Adipose tissue (tissue), 3 donors: ENCODE measurements around the gene SLC43A2. TPM values are rescaled to one million over a fixed set of nuclear protein-coding genes. Genes with fewer than 3 reads are reported as not detected.

ENCODE experiments used
- H3K27ac ChIP-seq: one replicate; pipeline ENCODE4 v1.5.1; 2013; ENCODE audit warnings: low read depth, low read length
- WGBS, 3 donors: extraction: QIAGEN DNeasy Blood & Tissue Kit; methylation state at CpG; one replicate each; pipeline ENCODE4 v1.1.7; 2013; 5-methylcytosine and 5-hydroxymethylcytosine counted together
- polyA plus RNA-seq, 3 donors: library from polyadenylated mRNA; stranded (reverse); fragments of 200-250 nt; gene quantifications; one replicate each; pipeline ENCODE4 v1.2.3, GENCODE V29; 2013
- donor health status: healthy with polysubstance abuse.
- donor health status: Bipolar disorder and iron deficiency.
- donor health status: healthy.

SLC43A2 gene
- polyA plus RNA-seq, 3 donors: 5.7 to 17.0 (median 8.8) TPM

GRCh38 chr17:1645207-1646171 lies 16.9 kb upstream of the SLC43A2 start, which contains the start of gene SCARF1:
Gene SCARF1 (minus strand): TSS chr17:1645732. CDS start chr17:1645697, 35 bp downstream.
- 37 to 73% (median 42%) methylated on average over 25 of the region's 25 CpGs for WGBS, 3 donors
- H3K27ac ChIP-seq: no peak within 1 kb of the TSS

DNA sequence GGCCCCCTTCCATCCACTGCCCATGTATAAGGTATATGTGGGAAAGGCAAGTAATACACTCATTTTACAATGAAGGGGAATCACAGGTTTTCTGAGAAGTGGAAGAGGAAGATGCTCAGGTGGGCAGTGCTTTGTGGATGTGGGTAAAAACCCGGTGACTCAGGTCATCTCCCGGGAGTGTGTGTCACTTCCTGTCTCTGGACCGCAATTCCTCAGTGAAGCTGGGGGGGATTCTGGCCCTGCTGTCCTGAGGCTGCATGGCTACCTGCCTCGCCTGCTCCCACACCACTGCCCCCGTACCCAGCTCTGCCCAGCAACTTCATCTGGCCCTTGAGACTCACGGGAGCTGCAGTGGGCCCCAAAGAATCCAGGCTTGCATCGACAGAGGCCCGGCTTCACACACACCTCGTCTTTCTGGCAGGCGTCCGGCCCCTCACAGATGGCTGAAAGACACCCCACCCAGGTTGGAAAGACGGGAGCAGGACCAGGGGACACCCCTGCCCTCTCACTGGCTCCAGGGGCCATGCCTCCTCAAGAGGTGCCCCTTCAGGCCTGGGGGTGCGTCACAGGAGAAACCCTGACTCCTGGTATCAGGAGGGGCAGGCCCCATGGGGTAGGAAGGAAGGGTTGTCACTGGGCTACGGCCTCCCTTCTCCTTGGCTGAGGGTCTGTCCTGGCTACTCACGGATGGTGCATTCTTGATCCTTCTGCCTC lies 16.0 kb upstream of the SLC43A2 start:
- 36 to 79% (median 41%) methylated on average over 15 of the region's 15 CpGs for WGBS, 3 donors
- no peak overlapping the region for H3K27ac ChIP-seq

DNA sequence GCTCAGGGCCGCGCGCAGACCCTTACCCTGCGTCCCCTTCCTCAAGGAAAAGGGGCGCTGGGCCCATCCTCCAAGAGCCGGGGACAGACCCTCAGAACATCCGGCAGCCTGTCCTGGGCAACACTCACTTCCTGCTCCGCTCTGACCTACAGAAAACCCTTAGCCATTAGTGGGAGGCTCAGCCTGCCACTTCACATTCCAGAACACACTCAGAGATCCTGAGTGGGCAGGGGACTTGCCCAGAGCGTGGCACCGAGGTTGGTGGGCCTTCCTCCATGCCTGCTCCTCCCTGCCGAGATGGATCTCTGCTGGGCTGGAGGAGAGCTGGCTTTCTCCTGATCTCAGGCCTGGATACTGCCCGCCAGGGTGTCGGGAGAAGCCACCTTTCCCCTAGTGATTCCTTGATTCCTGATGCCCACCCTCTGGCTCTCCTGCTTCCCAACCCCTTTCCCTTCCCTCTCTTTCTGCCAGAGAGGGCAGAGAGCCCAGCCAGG lies 15.4 kb upstream of the SLC43A2 start:
- no peak overlapping the region for H3K27ac ChIP-seq
- 22 to 42% (median 24%) methylated on average over 9 to 13 of the region's 13 CpGs for WGBS, 3 donors

GRCh38 chr17:1643293-1643998 lies 14.8 kb upstream of the SLC43A2 start:
- H3K27ac ChIP-seq: no peak overlapping the region
- WGBS, 3 donors: 1 to 2% (median 1%) methylated on average over 53 to 84 of the region's 90 CpGs

DNA sequence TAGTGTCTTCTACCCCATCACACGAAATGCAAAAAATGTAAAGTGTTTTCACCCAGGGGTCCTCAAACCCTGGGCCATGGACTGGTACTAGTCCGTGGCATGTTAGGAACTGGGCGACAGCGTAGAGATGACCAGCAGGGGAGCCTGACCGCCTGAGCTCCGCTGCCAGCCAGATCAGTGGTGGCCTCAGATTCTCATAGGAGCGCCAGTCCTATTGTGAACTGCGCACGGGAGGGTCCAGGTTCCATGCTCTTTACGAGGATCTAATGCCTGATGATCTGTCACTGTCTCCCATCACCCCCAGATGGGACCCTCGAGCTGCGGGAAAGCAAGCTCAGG lies 12.4 kb upstream of the SLC43A2 start:
- WGBS, 3 donors: 81 to 91% (median 87%) methylated on average over 12 of the region's 12 CpGs
- no peak overlapping the region for H3K27ac ChIP-seq

DNA sequence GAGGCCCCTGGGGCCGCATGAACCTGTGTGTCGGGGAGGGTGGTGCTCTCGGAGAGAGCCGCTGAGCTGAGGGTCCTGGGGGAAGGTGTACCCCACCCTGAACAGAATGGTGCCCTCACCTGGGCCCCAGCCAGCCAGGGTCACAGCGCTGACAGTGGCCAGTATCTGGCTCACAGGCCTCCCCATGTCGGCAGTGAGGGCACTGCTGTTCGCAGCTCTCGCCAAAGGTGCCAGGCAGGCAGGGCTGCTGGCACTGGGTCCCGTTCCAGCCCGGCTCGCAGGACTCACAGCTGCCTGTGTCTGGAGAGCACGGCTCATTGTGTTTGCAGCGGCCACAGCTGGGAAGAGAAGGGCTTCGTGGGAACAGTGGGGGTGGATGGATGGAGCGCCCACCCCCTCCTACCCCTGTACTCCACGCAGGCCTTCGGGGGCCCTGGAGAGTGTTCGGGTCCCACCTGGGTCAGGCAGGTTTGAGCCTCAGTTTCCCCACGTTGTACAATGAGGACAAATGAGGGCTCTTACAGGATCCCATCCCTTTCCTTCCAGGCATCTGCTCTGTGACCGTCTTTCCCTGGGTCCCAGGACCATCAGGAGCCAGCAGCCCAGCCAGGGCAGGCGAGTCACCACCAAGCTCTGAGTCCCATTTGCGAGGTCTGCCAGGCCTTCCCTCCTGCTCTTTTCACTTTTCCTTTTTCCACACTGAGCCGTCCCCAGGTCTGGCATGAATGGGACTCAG lies 11.9 kb upstream of the SLC43A2 start:
- 58 to 87% (median 77%) methylated on average over 20 to 23 of the region's 23 CpGs for WGBS, 3 donors
- H3K27ac ChIP-seq: no peak overlapping the region

DNA sequence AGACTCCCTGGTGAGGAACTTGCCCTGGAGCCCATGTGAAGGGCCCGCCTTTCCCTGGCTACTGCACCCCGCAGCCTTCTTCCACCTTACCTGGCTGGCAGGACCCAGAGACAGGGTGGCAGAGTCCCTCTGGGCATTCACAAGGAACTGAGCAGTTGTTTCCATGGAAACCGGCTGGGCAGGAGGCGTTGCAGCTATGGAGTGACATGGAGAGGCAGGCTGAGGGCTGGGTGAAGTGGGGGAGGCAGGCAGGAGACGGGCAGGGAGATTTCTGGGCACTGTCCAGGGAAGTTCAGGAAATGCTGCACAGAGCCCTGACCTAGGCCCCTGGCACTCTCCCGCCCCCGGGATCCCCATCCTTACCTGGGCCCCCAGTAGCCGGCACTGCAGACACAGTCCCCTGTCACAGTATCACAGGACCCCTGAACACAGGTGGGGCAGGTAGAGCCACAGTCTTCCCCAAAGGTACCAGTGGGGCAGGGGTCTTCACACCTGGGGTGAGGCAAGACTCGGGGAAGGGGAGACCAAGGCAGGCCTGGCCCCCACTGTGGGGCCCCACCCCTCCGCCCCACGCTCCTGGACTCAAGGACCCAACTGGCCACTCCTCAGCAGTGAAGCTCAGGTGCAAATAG lies 11.0 kb upstream of the SLC43A2 start:
- WGBS, 3 donors: 57 to 81% (median 72%) methylated on average over 11 of the region's 11 CpGs
- no peak overlapping the region for H3K27ac ChIP-seq

GRCh38 chr17:1638624-1639300 lies 10.1 kb upstream of the SLC43A2 start:
- H3K27ac ChIP-seq: no peak overlapping the region
- WGBS, 3 donors: 76 to 82% (median 80%) methylated on average over 15 to 19 of the region's 19 CpGs

DNA sequence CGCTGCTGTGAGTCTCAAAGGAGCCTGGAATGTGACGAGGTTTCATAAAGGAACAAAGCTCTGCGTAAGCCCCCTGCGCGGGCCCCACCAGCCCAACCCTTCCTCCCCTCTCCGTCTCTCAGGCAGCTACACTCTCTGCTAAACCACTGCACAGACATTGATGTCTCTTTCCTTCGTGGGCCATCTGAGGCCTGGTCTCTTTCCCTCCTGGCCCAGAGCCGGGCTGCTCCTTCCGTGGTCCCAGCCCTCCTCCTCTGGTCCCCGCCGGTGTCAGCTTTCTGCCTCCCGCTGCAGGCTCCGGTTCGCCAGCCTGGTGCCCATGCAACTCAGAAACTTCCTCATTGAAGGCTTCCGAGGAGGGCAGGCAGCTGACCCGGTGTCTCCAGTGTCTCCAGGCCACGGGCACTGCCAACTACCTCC lies 9.5 kb upstream of the SLC43A2 start:
- no peak overlapping the region for H3K27ac ChIP-seq
- 63 to 77% (median 72%) methylated on average over 17 of the region's 17 CpGs for WGBS, 3 donors

GRCh38 chr17:1636732-1637285 lies 8.2 kb upstream of the SLC43A2 start:
- no peak overlapping the region for H3K27ac ChIP-seq
- 85 to 89% (median 88%) methylated on average over 15 of the region's 15 CpGs for WGBS, 3 donors

DNA sequence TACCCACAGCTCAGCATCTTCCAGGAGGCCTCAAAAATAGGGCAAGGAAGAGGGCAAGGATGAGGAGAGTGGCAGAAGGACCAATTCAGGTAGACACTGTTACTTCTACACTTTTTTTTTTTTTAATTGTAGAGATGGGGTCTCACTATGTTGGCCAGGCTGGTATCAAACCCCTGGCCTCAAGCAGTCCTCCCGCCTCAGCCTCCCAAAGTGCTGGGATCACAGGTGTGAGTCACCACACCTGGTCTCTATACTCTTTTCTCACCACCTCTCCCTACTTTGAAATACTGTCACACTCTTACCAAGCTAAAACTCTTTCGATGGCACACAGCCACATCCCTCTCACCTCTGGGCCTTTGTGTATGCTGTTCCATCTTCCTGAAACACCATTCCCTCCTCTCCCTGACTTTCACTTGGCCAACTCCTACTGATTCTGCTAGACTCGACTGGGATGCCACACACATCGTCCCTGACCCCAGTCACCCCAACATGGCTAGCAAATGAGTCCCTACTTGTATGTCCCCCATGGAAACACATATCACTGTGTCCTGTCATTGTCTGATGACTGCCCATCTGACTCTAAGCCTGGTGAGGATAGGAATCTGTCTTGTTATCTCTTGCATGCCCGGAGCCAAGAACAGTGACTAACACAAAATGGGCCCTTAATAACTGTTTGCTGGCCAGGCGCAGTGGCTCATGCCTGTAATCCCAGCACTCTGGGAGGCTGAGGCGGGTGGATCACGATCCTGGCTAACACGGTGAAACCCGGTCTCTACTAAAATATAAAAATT lies 7.2 kb upstream of the SLC43A2 start:
- H3K27ac ChIP-seq: no peak overlapping the region
- WGBS, 3 donors: 88 to 93% (median 92%) methylated on average over 10 of the region's 10 CpGs

DNA sequence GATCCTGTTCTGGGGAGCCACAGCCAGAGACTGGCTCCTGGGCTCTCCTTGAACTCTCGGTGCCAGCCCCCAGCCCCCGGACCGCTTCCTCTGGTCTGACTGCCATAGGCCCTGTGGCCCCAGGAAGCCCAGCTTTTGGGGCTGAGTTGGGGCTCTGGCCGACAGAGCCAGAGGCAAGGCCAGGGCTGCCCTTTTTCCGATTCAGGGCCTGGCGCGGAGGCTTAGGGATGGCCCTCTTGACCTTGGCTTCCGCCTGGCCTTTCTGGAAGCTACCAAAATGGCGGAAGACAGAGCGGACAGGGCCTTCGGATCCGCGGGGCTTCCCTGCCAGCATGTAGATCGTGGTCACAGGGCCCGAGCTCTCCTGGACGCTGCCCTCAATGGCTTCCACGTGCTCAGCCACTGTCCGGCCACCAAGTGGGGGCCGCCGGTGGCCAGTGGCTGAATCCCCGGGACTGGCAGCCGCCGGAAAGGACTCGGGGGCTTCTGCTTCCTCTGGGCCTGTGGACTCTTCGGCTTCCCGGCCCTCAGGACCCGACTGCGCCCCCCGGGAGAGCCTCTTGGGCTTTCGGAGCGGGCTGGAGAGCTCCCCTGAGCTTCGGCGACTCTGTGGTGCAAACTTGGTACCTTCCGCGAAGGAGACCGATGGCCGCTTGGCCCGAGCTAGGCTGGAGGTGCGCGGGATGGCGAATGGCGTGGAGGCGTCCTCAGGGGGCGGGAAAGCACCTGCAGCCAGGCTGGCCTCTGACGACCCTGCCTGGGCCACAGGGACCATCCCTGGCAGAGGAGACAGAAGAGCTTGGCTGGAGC lies 6.4 kb upstream of the SLC43A2 start:
- WGBS, 3 donors: 94 to 95% (median 95%) methylated on average over 45 of the region's 45 CpGs
- H3K27ac ChIP-seq: no peak overlapping the region

DNA sequence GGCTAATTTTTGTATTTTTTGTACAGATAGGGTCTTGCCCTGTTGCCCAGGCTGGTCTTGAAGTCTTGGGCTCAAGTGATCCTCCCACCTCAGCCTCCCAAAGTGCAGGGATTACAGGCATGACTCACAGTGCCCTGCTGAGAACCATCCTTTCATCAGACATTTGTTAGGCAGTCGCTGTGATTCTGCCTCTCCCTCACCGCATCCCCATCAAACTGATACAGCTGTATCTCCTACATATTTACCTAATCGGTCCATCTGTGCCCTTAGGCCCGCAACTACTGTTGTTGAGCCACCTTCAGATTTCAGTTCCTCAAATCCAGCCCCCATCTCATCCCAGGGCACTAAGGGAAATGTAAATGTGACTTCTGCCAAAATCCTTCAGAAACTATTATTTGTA lies 2.0 kb upstream of the SLC43A2 start:
- no peak overlapping the region for H3K27ac ChIP-seq
- 73 to 82% (median 79%) methylated on average over 4 of the region's 4 CpGs for WGBS, 3 donors

DNA sequence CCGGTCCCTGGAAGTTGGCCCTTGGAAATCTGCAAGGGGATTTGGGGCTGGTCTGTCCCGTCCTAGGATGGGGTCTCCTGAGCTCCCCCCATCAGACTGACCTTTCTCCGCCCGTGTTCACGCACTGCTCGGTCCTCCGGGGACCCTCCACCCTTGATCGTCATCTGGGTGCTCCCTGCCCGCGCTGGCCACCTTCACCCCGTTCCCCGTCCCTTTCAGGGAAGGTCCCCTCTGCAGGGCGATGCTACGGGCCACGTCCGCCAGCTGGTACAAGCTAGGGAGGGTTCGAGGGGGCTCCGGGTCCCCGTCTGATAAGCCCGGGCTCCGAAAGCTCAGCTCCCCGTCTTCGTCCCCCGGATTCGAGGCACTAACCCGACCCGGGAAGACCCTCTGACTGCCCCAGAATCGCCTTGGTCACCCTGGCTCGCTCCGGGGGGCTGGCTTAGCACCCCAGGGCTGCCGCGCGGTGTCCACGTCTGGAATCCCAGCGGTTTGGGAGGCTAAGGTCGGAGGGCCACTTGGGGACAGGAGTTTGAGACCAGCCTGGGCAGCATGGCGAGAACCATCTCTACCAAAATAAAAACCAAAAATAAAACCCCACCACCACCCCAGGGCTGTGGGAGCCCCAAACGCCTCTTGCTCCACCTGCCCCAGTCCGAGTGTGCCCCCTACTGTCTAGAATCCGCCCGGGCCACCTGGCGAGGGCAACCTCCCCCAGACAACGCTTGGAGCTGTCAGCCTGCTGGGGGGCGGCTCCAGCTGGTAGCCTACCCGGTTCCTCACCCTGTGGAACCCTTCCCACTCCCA lies 1.1 kb upstream of the SLC43A2 start:
- WGBS, 3 donors: 3 to 4% (median 3%) methylated on average over 36 to 45 of the region's 45 CpGs
- H3K27ac ChIP-seq: no peak overlapping the region
